PC-9 (cell line): ENCODE results near the gene GFER.

Experiments used
- CTCF ChIP-seq: fragments of 200-600 bp; sonication (generic); conservative IDR thresholded peaks from 2 replicates; pipeline ENCODE4 v1.6.1; 2017; ENCODE audit warnings: mixed run types, antibody characterized with exemption, mild to moderate bottlenecking, moderate library complexity
- EZH2 ChIP-seq: fragments of 200-600 bp; sonication (generic); IDR thresholded peaks from 2 replicates; pipeline ENCODE4 v1.8.0; 2017; ENCODE audit warnings: antibody characterized with exemption, low read depth

DNA sequence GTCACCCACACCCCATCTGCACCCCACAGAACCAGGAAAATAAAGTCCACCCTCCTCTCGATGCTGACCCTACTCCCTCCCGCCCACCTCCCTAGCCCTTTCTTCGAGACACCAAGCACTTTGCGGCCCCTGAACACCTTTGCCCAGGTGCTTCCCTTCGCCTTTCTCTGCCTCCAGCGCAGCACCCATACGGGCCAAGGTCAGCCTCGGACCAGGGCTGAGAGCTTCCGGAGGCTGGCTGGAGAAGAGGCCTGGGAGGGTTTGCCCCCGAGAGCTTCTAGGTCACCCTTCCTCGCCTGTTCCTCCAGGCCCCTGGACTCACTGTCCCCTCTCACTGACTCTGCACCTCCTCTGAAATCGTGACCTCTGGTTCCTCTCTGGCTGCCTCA, 40.0 kb downstream of the GFER start:
- no peak for TF ChIP-seq CTCF
- TF ChIP-seq EZH2: no peak
